Astrocyte of the spinal cord (primary cell): ENCODE data around the gene CRLF1.

Experiments used
- DNase-seq: peaks from one replicate; pipeline ENCODE4 v3.0.0; 2011; ENCODE audit warnings: low read depth, low spot score
- H3K4me3 ChIP-seq: 2 replicates; pipeline ENCODE4 v1.5.1; 2011; ENCODE audit warnings: low read depth, mild to moderate bottlenecking, low read length, moderate library complexity
- CTCF ChIP-seq: IDR thresholded peaks from 2 replicates; pipeline ENCODE4 v1.5.1; 2012; ENCODE audit warnings: low read depth, mild to moderate bottlenecking, low read length, inconsistent platforms
- in situ Hi-C: cut with HindIII; loops from 2 replicates; pipeline ENCODE4 v1.10.0; 2017; ENCODE audit warnings: low sequenced_read_pairs

The CRLF1 gene

GRCh38 chr19:18646535-18647370 lies 40.2 kb upstream of the CRLF1 start:
- no peak for TF ChIP-seq CTCF
- in situ Hi-C loops = no loop called here
- no peak for DNase-seq
- H3K4me3 ChIP-seq = no peak overlapping the region

GRCh38 chr19:18645035-18645511 lies 38.5 kb upstream of the CRLF1 start:
- no peak for TF ChIP-seq CTCF
- in situ Hi-C loops = no loop called here

GRCh38 chr19:18644196-18645034 lies 37.8 kb upstream of the CRLF1 start:
- DNase-seq = no peak
- TF ChIP-seq CTCF = no peak
- in situ Hi-C loops = no loop called here
- no peak overlapping the region for H3K4me3 ChIP-seq

More at GRCh38 chr19:18645035-18645511, 38.5 kb upstream of the CRLF1 start:
- DNase-seq = no peak
- no peak overlapping the region for H3K4me3 ChIP-seq

GRCh38 chr19:18639706-18640243 lies 33.2 kb upstream of the CRLF1 start:
- no peak for TF ChIP-seq CTCF
- in situ Hi-C loops = no loop called here
- DNase-seq = no peak
- H3K4me3 ChIP-seq = no peak overlapping the region

- in situ Hi-C loops = no loop called here
- no peak for TF ChIP-seq CTCF
- peak overlapping the region; percentile 81 for H3K4me3 ChIP-seq
- no peak for DNase-seq
Measured at GRCh38 chr19:18637673-18638630, 31.4 kb upstream of the CRLF1 start.
